Liver (tissue), 3 donors: ENCODE results near the gene CNTN5.

Experiments used
- CTCF ChIP-seq: fragments of 150-350 bp; IDR thresholded peaks from 2 replicates; pipeline ENCODE4 v1.5.1; 2017; ENCODE audit warnings: improper control_type of control experiment, low read depth, low read length; ENCODE audit not compliant: missing input control
- EGR1 ChIP-seq, 2 donors: IDR thresholded peaks; 2 replicates each; pipeline ENCODE4 v1.6.1; 2016 to 2018; ENCODE audit warnings: antibody characterized with exemption in 2 of 2, low read depth in 2 of 2
- JUND ChIP-seq, 2 donors: IDR thresholded peaks; 2 replicates each; pipeline ENCODE4 v1.6.1; 2016; ENCODE audit warnings: antibody characterized with exemption in 2 of 2
- RXRA ChIP-seq, 2 donors: IDR thresholded peaks; 2 replicates each; pipeline ENCODE4 v1.6.1; 2017 to 2018; ENCODE audit warnings: antibody characterized with exemption in 2 of 2, mild to moderate bottlenecking in 1 of 2
- SP1 ChIP-seq: IDR thresholded peaks from 2 replicates; pipeline ENCODE4 v1.6.1; 2018; ENCODE audit warnings: antibody characterized with exemption, mild to moderate bottlenecking
- TAF1 ChIP-seq: conservative IDR thresholded peaks from 2 replicates; pipeline ENCODE4 v1.6.1; 2016; ENCODE audit warnings: antibody characterized with exemption, mild to moderate bottlenecking
- ZBTB33 ChIP-seq: IDR thresholded peaks from 2 replicates; pipeline ENCODE4 v1.6.1; 2016; ENCODE audit warnings: antibody characterized with exemption
- donor health status: healthy.
- donor health status: healthy.

GRCh38 chr11:99865951-99866350, 845.2 kb downstream of the CNTN5 start:
- no peak for TF ChIP-seq SP1
- no peak for TF ChIP-seq CTCF
- TF ChIP-seq JUND (IDR thresholded peaks at IDR 0.05): no peak
- no peak for TF ChIP-seq TAF1
- TF ChIP-seq ZBTB33: no peak
- TF ChIP-seq RXRA (IDR thresholded peaks at IDR 0.05): no peak
- no peak for TF ChIP-seq EGR1 (IDR thresholded peaks at IDR 0.05; ENCODE audit: low read depth in 2 of 2)
